GM12873 (cell line): ENCODE data around the gene AP2A2.

Experiments used
- TF ChIP-seq, protein P1 (sequence below): IDR thresholded peaks from 2 replicates; pipeline ENCODE4 v1.5.1; 2012; ENCODE audit warnings: low read depth, mild to moderate bottlenecking, moderate library complexity, low read length, control low read depth; ENCODE audit not compliant: insufficient read depth; ENCODE audit errors: missing control alignments

The AP2A2 gene

DNA sequence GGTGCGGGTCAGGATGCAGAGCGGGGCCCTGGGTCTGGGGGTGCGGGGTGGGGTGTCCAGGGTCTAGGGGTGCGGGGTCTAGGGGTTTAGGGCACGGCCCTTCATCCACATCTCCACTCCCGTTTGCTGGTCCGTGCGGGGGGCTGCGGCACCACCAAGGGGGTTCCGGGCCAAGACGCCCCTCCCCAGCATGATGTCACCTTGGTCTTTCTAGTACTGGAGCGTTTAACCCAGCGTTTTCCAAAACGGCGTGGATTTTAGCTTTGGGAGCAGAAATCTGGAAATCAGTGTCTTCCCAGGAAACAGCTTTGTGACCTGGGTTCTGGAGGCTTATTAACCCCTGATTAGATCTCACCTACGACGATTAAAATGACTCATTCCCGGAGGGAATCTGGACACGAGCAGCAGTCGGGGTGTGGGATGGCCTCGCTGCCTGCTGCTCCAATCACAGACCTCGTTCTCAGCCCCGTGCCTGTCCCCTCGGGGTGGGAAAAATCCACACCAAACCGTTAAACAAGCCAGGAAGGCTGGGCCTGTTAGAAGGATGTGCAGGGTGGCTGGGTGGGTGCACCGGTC is 759 bp downstream of the AP2A2 start:
- TF ChIP-seq, protein P1, sequence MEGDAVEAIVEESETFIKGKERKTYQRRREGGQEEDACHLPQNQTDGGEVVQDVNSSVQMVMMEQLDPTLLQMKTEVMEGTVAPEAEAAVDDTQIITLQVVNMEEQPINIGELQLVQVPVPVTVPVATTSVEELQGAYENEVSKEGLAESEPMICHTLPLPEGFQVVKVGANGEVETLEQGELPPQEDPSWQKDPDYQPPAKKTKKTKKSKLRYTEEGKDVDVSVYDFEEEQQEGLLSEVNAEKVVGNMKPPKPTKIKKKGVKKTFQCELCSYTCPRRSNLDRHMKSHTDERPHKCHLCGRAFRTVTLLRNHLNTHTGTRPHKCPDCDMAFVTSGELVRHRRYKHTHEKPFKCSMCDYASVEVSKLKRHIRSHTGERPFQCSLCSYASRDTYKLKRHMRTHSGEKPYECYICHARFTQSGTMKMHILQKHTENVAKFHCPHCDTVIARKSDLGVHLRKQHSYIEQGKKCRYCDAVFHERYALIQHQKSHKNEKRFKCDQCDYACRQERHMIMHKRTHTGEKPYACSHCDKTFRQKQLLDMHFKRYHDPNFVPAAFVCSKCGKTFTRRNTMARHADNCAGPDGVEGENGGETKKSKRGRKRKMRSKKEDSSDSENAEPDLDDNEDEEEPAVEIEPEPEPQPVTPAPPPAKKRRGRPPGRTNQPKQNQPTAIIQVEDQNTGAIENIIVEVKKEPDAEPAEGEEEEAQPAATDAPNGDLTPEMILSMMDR, result no peak

DNA sequence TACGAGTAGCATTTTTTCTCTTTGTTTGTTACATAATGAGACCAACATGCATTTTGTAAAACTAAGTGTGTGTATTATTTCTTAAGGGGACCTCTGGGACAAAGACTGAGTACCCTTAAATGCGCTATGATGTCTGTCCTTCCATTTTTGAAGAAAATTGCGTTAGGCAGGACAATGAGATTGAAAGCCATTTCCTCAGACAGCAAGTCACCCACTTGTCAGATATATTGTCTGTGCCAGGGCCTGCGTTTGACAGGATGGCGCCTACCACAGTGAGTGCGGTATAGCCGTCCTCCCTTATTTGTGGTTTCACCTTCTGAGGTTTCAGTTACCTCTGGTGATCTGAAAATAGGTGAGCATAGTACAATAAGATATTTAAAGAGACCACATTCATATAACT is 2.2 kb downstream of the AP2A2 start:
- TF ChIP-seq, protein P1, result no peak

DNA sequence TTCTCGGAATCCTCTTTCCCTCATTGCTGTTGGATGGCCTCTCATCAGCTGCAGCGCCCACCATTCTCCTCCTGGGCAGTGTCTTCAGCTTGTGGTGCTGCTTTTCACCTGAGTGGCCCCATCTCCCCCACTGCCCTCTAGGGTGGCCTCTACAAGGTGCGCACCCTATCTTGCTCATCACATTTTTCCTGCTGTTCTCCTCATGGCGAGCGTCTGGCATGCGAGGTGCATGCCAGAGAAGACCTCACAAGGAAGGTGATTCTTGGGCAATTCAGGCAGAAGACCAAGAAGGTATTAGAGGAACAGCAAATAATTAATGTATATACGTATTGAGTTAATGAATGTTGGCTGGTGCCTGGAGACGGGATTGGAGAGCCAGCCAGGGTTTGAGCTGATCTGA is 3.1 kb downstream of the AP2A2 start:
- TF ChIP-seq, protein P1, result no peak

DNA sequence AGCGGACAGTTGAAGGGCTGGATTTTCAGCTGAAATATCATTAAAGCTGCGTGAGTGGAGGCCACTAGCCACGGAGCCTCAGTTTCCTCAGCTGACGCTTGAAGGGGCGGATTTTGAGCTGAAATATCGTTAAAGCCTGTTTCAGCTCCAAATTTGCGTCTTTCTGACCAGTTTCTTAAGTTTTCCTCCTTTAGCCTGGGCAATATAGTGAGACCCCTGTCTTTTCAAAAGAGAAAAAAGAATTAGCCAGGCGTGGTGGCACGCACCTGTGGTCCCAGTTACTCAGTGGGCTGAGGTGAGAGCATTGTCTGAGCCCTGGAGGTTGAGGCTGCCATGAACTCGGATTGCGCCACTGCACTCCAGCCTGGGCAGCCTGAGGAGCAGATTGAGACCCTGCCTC is 3.7 kb downstream of the AP2A2 start:
- TF ChIP-seq, protein P1, result no peak

DNA sequence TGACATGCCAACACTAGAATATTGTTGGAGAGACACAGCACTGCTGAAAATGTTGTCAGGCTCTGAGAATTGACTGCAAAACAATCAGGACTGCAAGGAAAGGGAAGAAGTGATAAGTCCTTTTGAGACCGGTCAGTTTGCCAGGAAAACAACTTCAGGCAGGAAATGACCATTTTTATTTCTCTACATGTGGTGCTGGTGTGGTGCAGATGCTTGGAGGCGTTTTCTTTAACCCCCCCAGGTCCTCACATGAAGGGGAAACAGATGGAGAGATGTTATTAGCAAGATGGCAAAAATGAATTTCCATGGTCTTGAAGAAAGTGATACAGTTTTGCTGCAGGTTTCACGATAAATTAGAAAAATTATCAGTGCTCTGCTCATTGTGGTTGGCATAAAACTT is 5.7 kb downstream of the AP2A2 start:
- TF ChIP-seq, protein P1, result no peak

DNA sequence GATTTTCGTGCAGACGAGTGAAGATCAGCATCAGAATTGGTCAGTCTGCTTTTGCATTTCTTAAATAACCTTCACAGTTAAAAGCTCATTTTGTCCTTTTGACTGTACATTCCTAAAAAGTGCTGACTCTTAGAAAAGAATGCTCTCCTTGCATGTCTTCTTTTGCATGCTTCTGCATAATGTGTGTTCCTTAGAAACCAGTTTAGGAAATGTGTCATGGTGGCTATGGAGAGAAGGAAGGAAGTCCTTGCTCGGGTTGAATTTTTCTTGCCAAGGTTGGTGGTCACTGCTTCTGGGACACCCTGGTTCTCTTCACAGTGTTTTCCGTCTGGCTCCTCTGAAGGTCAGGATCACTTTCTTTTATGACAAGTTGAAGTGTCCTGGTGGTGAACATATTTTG is 6.8 kb downstream of the AP2A2 start:
- TF ChIP-seq, protein P1, result no peak

DNA sequence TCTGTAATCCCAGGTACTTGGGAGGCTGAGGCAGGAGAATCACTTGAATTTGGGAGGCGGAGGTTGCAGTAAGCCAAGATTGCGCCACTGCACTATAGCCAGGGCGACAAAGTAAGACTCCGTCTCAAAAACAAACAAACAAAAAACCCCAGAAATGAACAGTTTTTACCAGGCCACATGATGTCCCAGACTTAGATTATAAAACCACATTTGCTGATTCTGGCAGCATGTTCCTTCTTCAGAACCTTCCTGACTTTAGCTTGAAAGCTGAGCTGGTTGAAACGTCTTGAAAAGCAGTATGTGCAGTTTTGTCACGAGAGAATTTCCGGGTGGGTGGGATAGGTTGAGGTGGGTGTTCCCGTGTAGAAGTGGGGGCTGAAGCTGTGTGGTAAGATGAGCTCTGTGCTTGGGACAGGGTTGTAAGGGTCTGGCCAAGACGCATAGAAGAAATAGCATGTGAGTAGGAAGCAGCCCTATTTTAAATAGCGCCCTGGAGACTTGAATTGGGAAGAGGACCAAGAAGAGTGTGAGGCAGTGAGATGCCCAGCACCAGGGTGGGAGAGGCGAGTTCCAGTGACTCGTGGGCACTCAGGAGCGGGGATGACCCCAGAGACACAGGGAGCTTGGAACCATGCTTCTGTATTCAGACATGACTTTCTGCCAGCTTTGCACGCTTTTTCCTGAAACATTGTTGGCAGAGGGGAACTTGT is 7.6 kb downstream of the AP2A2 start:
- TF ChIP-seq, protein P1, result no peak
